GM19025 (cell line): ENCODE results near the gene CACNG4.

ENCODE experiments used
- ATAC-seq: cut with Tn5 transposase; IDR thresholded peaks from one replicate; pipeline ENCODE4 v1.9.1; 2021; ENCODE audit warnings: mild to moderate bottlenecking, low read depth, moderate library complexity; ENCODE audit not compliant: unreplicated experiment

The CACNG4 gene

DNA sequence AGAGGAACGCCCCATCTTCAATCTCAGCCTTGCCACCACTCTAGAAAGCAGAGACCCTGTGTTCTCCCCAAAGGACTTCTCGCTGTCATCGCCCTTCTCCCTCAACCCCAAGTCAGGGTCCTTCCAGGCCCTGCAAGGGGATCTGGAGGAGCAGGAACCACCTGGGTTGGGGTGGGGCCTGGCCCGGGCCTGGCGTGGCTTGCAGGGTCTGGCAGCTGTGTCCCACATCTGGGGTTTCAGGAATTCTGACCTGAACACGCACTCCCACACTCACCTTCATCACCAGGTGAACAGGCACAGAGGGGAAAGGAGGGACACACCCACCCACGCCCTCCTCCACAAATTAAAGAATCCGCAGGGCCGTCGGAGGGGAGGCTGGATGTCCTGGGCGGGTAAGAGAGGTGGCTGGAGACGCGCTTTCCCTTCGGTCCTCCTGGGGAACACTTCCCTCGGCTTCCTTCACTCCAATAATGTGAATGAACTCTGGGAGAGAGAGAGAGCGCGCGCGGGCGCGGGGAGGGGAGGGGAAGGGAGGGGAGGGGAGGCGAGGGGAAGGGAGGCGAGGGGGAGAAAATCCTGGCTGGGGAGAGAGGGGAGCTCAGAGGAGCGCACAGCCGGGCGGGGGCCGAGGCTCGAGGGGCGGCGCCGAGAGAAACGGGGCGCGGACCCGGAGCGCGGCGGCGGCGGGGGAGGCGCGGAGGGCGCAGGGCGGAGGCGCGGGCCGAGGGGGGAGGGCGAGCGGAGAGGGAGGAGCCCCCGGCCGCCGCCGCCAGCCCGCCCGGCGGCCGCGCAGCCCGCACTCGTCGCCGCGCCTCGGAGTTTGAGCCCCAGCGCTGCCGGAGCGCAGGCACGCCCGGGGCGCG is at the start of gene CACNG4:
Gene CACNG4, plus strand, starts transcription at position 799 of the 863 bp plus-strand sequence. CDS start 205 bp downstream, outside the sequence.
- no peak for ATAC-seq

DNA sequence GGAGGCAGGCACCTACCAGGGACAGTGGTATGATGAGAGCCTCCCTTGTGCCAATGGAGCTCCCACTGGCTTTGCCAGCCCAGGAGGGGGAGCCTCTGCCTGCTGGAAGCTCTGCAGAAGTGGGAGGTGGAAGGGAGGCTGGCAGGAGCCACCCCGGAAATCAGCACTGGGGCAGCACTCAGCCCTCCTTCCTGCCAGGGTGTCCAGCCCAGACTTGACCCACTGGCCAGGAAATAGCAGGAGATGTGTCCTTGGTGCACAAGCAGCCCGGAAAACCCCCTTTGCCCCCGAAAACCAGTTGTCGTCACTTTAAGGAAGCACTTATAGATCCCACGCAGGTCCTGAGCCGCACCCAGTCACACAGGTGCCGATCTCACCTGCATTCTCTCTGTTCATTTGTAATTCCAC is 49.3 kb upstream of the CACNG4 start:
- ATAC-seq, result no peak

DNA sequence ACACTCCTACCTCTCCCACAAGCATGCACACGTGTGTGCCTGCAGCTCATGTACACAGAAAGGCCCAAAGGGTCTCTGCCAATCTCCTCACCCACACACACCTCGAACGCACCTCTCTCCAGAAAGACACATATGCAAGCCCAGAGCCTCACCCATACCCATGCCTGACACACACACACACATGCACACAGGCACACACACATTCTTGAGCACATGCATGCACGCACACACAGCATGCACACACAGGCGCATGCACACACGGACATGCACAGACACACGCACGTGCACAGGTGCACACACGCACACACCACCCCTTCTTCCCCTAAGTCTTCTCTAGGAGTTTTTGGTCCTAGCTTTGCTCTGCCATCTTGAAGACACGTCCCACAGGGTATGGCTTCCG is 48.7 kb upstream of the CACNG4 start:
- no peak for ATAC-seq

DNA sequence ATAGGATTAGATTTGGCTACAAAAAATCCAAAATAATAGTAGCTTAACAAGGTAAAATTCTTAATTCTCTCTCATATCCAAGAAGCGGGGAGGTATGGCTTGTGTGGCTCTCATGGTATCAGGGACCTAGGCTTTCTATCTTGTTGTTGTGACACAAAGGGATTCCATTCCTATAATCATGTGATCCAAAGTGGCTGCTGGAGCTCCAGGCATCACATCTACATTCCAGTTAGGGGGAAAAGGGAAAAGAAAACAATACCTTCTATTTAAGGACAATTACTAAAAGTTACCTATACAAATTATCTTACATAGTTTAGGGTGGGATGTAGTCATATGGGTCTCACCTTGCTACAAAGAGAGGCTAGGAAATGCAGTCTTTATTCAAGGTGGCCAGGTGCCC is 47.6 kb upstream of the CACNG4 start:
- no peak for ATAC-seq

DNA sequence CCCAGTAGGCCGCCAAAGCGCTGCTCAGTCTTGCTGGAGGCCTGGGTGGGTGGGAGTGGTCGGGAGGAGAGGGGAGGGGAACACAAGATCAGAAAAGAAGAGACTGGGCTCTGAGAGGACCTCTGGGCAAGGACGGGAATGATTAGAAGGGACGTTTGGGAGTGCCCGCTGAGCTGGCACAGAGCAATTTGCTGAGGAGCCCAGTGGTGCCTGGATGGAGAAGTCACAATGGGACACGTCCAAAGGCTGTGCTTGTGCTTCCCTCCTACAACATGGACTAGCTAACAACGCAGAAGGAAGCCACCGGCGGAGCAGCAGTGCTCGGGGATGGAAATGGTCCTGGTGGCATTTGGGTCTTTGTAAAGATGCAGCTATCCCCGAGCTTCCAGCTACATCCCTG is 45.6 kb upstream of the CACNG4 start:
- no peak for ATAC-seq

DNA sequence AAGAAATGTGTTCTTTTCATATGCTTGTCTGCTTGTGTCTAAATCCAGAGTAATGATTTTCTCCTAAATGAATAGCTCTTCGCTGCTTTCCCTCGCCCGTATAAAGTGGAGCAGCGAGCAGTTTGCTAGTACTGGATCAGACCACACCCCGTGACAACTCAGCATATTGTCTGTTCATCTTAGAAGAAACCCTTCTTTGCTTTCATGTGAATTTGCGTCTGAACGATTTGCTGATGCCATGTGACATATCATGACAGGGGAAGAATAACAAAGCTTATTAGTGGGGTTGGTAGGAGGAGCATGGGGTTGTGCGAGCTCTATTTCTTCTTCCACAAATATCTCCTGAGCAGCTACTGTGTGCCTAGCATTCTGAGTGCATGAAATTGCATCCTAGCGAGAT is 44.1 kb upstream of the CACNG4 start:
- no peak for ATAC-seq

DNA sequence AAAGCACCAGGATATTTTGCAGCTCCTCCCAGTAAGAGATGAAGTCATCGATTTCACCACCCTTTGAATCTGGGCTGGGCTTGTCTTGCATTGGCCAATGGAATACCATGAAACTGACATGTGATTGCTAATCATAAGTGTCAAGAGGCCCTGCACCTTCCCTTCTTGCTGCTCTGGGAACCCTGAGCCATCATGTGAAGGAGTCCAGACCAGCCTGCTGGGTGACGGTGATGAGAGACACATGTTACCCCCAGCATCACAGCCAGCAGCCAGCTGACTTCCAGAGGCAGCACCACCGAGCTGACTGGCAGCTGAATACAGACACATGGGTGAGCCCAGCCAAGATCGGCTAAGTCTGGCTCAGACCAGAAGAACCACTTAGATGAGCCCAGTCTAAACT is 43.6 kb upstream of the CACNG4 start:
- ATAC-seq, result no peak

DNA sequence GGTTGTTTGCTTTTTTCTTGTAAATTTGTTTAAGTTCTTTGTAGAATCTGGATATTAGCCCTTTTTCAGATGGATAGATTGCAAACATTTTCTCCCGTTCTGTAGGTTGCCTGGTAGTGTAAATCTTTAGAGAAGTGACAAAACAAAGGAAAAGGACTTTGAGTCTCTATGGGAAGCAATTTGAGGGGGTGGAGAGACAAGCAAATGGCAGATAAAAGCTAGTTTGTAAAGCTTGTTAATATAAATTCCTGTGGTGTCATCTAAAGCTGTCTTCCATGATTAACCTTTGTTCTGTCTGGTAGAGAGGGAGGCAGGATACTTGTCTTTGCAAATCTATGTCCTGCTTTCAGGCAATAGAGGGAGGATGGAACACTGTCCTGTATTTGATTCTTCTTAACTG is 40.6 kb upstream of the CACNG4 start:
- ATAC-seq, result no peak

DNA sequence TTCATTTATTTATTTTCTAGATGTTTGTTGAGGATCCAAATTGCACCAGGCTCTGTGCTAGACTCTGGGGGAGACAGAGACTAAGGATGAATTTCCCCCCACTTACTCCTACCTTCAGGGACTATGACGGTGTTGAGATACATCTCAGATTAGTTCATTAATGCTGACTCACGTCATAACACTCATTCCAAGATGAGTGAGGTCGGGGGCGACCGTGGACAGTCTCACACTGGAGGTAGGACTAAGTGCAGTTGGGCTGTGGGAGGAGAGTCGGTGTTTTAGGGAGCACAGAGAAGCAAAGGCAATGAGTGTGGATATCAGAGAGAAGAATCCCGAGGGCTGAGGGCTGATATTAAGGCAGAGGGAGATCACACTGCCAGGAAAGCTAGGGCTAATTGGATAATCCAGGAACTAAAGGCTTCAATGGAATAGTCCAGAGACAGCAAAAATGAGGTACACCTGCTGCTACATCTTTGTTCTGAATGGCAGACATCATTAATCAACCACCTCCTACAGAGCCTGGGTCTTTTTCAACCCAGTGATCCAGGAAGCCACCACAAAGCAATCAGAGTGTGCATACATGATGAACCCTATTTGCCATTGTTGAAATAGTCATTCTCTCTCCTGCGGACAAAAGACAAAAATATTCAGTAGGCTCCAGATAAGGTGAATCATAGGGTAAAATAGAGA is 38.6 kb upstream of the CACNG4 start:
- ATAC-seq, result no peak

DNA sequence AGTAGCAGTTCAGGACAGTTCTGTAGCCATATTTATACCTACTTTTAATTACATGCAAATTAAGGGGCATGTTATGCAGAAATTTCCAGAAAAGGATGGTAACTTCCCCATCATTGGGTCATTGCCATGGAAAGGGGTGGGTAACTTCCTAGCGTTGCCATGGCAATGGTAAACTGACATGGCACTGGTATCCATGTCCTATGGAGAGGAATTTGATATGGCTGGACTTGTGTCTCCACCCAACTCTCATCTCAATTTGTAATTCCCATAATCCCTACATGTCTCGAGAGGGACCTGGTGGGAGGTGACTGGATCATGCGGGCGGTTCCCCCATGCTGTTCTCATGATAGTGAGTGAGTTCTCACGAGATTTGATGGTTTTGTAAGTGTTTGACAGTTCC is 35.6 kb upstream of the CACNG4 start:
- no peak for ATAC-seq

DNA sequence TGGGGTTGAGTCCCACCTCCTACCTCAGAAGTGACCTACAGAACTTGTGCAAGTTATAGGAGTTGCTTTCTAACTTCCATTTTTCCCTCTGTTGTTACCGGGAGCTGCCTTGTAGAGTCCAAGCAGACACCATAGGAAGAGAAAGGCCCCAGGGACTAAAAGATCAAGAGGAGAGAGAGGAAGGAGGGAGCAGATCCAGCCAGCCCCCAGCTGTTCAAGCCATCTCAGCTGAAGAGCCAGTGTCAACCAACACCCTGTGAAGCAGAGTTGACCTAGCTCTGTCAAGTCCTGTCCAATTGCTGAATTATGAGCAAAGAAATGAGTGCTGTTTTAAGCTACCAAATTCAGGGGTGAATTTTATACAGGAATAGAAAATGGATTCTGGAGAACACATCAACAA is 34.9 kb upstream of the CACNG4 start:
- ATAC-seq, result no peak

DNA sequence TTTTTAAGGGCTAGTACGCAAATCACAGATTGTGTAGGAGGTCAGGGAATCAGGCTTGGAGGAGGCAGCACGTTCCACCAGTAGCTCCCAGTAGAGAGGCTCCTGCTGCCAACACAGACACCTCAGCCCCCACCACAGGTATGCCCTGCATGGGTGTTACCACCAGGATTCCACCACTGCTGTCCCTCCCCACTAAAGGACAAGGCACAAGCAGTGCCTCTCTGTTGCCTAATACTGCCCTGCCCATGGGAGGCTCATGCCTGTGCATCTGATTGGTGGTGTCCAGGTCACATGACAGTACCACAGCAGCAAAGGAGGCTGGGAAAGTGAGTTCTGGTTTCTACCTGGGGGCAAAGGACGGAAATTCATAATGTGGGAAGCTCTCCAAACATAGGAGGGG is 33.6 kb upstream of the CACNG4 start:
- ATAC-seq, result no peak

DNA sequence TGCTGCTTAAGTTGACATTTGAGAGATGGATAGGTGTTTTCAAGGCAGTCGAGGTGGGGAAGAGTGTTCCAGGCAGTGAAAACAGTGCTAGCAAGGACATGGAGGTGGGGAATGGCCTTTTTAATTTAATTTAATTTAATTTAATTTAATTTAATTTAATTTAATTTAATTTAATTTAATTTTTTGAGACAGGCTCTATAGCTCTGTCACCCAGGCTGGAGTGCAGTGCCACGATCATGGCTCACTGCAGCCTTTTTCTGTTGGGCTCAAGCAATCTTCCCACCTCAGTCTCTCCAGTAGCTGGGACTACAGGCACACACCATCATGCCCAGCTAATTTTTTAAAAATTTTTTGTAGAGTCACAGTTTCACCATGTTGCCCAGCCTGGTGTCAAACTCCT is 32.2 kb upstream of the CACNG4 start:
- no peak for ATAC-seq

DNA sequence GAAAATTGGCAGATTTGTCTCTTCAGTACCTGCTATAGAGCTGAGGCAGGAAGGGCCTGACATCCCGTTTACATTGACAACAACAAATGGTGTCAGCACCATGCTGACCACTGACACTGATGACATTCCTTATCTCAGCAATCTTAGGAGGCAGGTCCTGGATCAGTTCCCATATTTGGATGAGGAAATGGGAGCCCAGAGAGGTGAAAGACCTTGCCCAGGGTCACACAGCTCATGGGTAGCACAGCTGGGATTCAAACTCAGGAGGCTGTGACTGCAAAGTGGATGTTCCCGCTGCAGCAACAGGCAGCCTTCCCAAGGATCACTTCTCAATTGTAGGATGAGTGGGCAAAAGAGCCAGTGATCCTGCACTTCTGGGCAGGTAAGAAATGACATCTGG is 30.5 kb upstream of the CACNG4 start:
- ATAC-seq, result no peak

DNA sequence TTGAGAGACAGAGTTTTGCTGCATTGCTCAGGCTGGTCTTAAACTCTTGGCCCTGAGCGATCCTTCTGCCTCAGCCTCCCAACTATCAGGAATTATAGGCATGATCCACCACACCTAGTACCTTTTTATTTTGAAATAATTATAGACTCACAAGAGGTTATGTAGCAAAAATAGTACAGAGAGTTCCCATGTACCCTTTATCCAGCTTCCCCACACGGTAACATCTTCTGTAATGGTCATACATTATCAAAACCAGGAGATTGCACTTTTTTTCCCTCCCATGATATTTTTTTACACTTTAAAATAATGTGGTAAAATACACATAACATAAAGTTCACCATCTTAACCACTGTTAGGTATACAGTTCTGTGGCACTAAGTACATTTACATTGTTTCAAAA is 28.8 kb upstream of the CACNG4 start:
- ATAC-seq, result no peak

DNA sequence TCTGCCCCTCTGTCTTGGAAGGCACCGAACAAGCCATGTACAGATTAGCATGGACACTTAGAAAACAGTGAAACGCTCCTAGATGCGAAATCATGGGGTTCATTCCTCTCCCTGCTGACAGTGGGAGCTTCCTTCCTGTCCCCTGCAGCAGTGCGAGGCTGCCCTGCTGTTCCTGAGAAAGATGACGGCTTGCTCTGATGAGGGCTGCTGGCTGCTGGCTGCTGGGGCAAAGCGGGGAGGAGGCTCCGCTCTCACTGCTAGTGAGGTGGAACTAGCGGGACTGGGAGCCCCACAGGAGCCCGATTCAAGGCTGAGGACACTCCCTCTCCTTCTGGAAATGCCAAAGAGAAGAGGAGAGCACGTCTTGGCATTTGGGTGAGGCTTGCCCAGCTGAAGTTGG is 25.9 kb upstream of the CACNG4 start:
- no peak for ATAC-seq

DNA sequence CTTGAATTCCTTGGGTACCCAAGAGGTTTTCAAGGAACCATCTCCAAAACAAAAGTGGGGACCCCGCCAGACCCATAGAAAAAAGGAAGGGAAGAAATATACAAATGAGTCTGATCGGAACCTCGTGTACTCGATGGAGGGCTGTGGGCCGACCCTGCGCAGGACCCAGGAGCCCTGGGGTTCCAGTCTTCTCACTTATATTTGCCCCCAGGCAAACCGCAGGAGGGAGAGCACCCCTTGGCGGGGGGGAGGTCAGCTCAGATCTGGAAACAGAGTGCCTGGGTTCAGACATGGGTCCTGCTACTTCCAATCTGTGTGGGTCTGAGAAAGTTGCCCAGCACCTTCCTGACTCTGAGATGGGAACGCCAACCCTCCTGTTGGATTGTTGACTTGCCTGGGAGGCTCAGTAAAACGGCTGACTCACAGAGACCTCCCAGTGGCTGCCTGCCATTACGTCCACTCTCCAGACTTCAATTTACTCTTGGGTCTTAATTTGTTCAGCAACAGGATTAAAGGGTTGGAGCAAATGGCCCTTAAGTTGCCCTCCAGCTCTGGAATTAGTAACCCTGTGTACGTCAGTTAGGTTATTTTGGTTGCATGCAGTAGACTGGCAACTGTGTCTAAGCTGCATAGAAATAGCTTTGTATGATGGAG is 24.9 kb upstream of the CACNG4 start:
- ATAC-seq, result no peak

DNA sequence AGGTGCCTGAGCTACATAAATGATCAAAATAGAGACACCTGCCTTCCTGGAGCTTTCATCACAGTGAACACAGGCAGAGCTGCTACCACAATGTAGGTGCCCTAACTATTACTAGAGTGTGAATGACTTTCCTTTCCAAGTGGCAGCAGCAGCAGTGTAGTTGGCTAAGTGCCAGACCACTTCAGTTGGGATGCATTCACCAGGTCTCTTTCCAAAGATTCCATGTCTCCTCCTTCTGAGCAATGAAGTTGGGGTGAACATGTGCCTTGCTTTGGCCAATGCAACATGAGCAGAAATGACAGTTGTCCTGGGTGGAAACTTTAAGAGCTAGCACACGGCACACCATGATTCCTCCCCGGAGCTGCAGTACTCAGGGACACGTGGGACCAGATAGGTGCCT is 23.3 kb upstream of the CACNG4 start:
- ATAC-seq, result no peak

DNA sequence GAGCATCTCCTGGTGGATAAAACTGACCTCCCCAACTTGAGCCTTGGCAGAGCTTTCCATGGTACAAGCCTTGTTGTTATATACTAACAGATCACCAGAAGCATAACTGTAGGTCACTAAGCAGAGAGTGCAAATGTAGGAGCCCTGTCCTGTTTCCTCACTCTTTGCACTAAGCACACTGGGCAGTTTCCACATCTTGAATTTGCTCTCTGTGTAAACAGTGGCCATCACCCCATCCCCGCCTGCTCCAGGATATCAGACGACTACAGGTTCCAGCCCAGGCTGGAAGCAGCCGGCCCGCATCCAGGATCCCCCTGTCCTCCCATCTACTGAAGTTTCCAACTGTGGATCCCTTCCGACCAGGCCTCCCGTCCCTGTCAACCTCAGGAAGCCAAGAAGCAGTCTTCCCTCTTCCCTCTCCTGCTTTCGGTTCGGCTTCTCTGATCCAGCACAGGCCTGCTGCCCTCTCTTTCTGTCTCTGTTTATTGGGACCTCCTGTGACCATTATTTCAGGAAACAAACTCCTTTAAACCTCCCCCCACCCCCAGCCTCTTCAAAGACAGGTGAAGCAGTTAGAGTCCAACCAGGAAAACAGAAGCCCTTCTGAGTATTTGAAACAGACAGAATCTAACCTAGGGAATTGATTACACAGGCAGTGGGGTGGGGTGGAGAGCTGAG is 22.6 kb upstream of the CACNG4 start:
- no peak for ATAC-seq

DNA sequence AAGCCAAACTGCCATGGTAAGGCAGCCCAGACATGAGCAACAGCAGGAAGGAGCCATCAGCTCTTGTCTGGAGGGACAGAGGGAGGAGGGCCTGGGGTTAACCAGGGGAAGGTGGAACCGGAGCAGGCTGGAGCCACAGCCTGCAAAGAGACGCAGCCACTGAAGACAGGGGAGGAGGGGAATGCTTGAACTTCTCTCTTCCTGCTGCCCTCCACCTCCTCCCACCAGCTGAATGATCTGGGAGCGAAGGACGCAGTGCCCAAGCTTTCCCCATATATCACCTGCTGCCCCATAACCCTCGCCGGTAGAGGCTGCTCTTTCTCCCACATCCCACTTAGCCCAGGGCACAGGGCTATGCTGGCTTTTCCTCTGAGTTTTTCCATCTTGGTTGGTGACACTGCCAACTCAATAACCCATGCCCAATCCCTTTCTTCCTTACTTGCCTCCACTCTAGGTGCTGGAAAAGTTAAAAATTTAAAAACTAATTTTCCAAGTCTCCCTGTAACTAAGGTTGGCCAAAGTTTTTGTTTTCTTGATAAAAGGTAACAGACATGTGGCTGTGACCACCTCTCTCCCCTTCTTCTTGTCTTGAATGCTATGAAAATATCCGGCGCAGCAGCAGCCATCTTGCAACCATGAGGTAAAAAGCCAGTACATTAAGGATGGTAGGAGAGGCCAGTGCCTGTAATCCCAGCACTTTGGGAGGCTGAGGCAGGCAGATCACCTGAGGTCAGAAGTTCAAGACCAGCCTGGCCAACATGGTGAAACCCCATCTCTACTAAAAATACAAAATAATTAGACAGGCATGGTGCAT is 21.8 kb upstream of the CACNG4 start:
- no peak for ATAC-seq
